K562 (cell line): ENCODE data around the gene FAM107B.

Experiments
- MYBL2 ChIP-seq, 2 experiments: fragments of 450-650 bp in 1 of 2; sonication (generic) in 1 of 2; formaldehyde crosslinking in 1 of 2; IDR thresholded peaks; 2 replicates each; pipeline versions ENCODE4 v1.6.1 to v1.8.1; 2017 to 2022; ENCODE audit warnings: borderline replicate concordance in 1 of 2, inconsistent platforms in 1 of 2, low read depth in 1 of 2, mild to moderate bottlenecking in 1 of 2, missing genetic modification reagents in 1 of 2, moderate library complexity in 1 of 2
- POLR3G ChIP-seq: IDR thresholded peaks from 2 replicates; pipeline ENCODE4 v1.6.1; 2011; ENCODE audit not compliant: insufficient read length, insufficient replicate concordance; ENCODE audit errors: extremely low read depth

GRCh38 chr10:14761372-14761771 is 13.3 kb downstream of the FAM107B start:
- TF ChIP-seq MYBL2 (IDR thresholded peaks at IDR 0.05; ENCODE audit: low read depth) (no peak), MYBL2 (CRISPR knock-in tag; IDR thresholded peaks at IDR 0.05; ENCODE audit: borderline replicate concordance) (no peak), POLR3G (no peak)
